ENCODE results near the gene C2orf81. TPM values are rescaled to one million over a fixed set of nuclear protein-coding genes. Genes with fewer than 3 reads are reported as not detected.

The C2orf81 gene
- total RNA-seq, 4 donors from 2014 or later = 0.62 to 1.4 (median 1.2) TPM

DNA sequence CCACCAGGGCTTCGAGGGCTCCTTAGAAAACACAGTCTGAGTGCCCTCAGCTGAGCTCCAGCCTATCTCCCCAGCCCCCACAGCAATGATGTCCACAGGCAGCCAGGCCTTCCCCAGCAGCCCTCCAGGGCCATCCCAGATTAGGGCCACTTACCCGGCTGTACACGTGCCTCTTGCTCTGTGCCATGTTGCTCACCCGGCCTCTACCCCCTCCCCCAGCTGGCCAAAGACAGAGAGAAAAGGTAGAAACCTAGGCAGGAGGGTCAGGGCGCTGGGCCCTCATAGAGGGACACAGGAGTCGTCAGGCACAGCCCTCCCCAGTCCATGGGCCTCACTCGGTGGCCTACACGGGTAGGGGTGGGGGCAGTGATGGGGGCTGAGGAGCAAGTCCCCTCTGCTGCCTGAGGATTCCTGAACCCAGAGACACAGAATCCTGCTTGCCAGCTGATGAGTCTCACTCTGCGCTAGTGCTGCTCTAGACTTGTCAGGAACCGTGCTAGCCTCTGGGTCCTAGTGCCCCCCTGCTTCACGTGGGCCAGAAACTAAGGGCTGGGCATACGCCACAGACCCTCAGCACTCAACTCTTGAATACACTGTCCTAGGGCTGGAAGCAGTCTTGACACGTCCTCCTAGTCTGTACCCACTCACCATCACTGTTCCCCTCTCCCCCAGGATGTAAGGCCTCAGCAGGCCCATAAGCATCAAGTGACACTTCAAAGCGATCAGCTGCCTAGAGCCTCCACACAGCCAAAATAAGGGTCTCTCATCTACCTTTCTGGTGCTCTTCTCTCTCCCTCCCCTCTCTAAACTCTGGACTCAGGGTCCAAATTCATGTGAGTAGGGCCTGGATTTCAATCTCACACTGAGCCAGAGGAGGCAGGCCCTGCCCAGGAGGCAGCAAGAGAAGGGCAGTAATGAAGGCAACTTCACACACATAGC lies 41.3 kb downstream of the C2orf81 start, which contains the start of gene DCTN1:
Gene DCTN1, minus strand, starts transcription at position 461 of the 939 bp plus-strand sequence. Its CDS starts 274 bp downstream, at position 187.
- Histone ChIP-seq H3K4me1 (peaks cover 0 to 77% (median 26%) of the 10 kb centered on the region in 3 donors), H3K36me3 (peaks cover 0 to 35% of the 10 kb centered on the region in 2 donors), H3K4me3 (peak within 1 kb of the TSS; percentile 44 to 54), H3K27me3 (no peaks in the 10 kb centered on the region), H3K27ac (peak within 1 kb of the TSS in 3 of 4 donors; percentile 53 to 77 (median 55)), H3K9me3 (no peaks in the 10 kb centered on the region)
- ATAC-seq = peak; percentile 73
- WGBS, 2 donors (ENCODE audit: low coverage in 1 of 2) = 33% methylated on average over 5 of the region's 14 CpGs; no CpG with 5 or more reads in 1 of the 2 donors
- TF ChIP-seq, protein P1, sequence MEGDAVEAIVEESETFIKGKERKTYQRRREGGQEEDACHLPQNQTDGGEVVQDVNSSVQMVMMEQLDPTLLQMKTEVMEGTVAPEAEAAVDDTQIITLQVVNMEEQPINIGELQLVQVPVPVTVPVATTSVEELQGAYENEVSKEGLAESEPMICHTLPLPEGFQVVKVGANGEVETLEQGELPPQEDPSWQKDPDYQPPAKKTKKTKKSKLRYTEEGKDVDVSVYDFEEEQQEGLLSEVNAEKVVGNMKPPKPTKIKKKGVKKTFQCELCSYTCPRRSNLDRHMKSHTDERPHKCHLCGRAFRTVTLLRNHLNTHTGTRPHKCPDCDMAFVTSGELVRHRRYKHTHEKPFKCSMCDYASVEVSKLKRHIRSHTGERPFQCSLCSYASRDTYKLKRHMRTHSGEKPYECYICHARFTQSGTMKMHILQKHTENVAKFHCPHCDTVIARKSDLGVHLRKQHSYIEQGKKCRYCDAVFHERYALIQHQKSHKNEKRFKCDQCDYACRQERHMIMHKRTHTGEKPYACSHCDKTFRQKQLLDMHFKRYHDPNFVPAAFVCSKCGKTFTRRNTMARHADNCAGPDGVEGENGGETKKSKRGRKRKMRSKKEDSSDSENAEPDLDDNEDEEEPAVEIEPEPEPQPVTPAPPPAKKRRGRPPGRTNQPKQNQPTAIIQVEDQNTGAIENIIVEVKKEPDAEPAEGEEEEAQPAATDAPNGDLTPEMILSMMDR (IDR thresholded peaks at IDR 0.05) = no peak
- TF ChIP-seq EP300 (IDR thresholded peaks at IDR 0.05) = no peak
- TF ChIP-seq POLR2AphosphoS5 (IDR thresholded peaks at IDR 0.05) = peak; percentile 10
- TF ChIP-seq POLR2A (IDR thresholded peaks at IDR 0.05) = no peak

DNA sequence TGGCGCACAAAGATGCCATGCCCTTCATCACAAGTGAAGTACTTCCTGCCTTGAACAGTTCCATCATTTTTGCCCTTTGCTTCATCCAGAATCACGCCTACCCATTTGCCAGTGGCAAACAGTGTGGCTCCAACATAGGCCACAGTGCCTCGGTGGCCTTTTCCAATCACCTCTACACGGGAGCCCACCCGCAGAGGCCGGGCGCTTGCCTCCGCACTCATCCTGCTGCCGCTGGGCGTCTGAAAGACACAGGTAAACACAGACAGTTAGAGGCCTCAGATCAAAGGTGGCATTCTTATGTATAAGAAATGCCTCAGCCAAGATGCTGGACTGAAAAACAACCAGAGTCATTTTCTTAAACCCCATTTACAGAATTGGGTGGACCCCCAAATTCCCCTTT lies 43.4 kb downstream of the C2orf81 start:
- Histone ChIP-seq H3K4me3 (no peak overlapping the region), H3K4me1 (peaks cover 0 to 77% (median 29%) of the 10 kb centered on the region in 3 donors), H3K27me3 (no peaks in the 10 kb centered on the region), H3K9me3 (no peaks in the 10 kb centered on the region), H3K36me3 (peaks cover 0 to 28% of the 10 kb centered on the region in 2 donors), H3K27ac (no peak overlapping the region)
- no peak for TF ChIP-seq POLR2AphosphoS5 (IDR thresholded peaks at IDR 0.05)
- no peak for TF ChIP-seq POLR2A (IDR thresholded peaks at IDR 0.05)
- TF ChIP-seq EP300 (IDR thresholded peaks at IDR 0.05) = no peak
- TF ChIP-seq, protein P1 (IDR thresholded peaks at IDR 0.05) = no peak
- 94 to 96% methylated on average over 6 to 8 of the region's 10 CpGs for WGBS, 2 donors (ENCODE audit: low coverage in 1 of 2)
- ATAC-seq = no peak

DNA sequence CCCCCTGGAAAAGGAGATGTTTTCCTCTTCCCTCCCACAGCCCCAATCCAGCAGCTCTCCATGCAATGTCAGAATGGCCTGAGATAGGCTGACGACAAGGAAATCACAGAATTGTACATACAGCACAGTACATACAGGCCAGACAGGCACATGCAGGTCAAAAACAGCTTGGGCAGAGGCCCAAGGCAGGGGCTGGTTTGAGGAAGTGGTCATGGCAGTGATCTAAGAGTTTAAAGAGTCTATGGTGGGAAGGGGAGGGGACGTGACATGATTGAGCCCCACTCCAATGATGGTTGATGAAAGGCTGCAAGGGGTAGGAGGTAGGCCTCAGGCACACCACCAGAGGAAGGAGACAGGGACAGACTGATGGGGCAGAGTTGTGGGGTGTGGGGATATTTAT lies 45.6 kb downstream of the C2orf81 start:
- 67 to 100% methylated on average over 1 of the region's 2 CpGs for WGBS, 2 donors (ENCODE audit: low coverage in 1 of 2)
- no peak for TF ChIP-seq POLR2A (IDR thresholded peaks at IDR 0.05)
- TF ChIP-seq POLR2AphosphoS5 (IDR thresholded peaks at IDR 0.05) = no peak
- TF ChIP-seq, protein P1 (IDR thresholded peaks at IDR 0.05) = no peak
- TF ChIP-seq EP300 (IDR thresholded peaks at IDR 0.05) = no peak
- Histone ChIP-seq H3K4me3 (no peak overlapping the region), H3K27me3 (no peaks in the 10 kb centered on the region), H3K27ac (no peak overlapping the region), H3K9me3 (no peaks in the 10 kb centered on the region), H3K4me1 (peaks cover 0 to 67% (median 29%) of the 10 kb centered on the region in 3 donors), H3K36me3 (peaks cover 0 to 40% of the 10 kb centered on the region in 2 donors)
- no peak for ATAC-seq

DNA sequence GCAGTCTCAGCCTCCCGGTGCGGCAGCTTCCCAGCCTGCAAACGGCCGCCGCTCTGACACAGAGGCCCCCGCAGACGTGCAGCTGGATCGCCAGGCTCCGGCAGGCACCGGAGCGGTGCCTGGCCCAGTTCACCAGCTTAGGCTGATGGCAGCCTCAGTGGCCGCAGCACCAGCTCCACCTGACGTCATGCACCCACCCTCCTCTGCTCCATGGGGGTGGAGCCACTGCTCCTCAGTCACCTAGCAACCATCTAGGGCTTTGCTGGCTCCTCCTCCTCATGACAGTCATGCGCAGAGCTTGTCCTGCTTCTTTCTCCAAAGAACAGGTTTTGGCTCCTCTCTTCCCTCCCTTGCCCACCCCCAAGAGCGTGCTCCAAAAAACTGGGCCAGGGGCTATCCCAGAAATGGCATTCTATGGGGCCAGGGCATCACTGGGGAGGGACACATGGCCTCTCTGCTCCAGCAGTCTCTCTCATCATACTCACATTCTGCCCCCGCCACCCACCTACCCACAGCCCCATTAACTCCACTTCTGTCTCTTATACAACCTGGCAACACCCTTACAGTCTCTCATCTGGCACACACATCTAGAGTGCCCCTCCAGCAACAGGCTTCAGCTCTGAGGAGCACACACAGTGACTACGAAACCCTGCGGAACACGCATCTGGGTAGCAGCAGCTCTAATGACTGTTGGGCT lies 46.8 kb downstream of the C2orf81 start:
- Histone ChIP-seq H3K4me3 (peak overlapping the region; percentile 4 to 48), H3K9me3 (no peaks in the 10 kb centered on the region), H3K27me3 (no peaks in the 10 kb centered on the region), H3K36me3 (peaks cover 0 to 52% of the 10 kb centered on the region in 2 donors), H3K4me1 (peaks cover 0 to 55% (median 20%) of the 10 kb centered on the region in 3 donors), H3K27ac (peak overlapping the region in 3 of 4 donors; percentile 69 to 78 (median 77))
- TF ChIP-seq EP300 (IDR thresholded peaks at IDR 0.05) = no peak
- TF ChIP-seq, protein P1 (IDR thresholded peaks at IDR 0.05) = no peak
- no peak for TF ChIP-seq POLR2A (IDR thresholded peaks at IDR 0.05)
- no peak for TF ChIP-seq POLR2AphosphoS5 (IDR thresholded peaks at IDR 0.05)
- WGBS, 2 donors (ENCODE audit: low coverage in 1 of 2) = 26% methylated on average over 5 of the region's 19 CpGs; no CpG with 5 or more reads in 1 of the 2 donors
- peak; percentile 97 for ATAC-seq
